GM23248 (cell line): ENCODE results near the gene FADS6. TPM values are rescaled to one million over a fixed set of nuclear protein-coding genes. Genes with fewer than 3 reads are reported as not detected.

Experiments
- DNase-seq: peaks from one replicate; pipeline ENCODE4 v3.0.0-alpha.2; 2015
- H2AFZ ChIP-seq: fragments of 200-600 bp; sonication (generic); 2 replicates; pipeline ENCODE4 v1.6.1; 2016; ENCODE audit warnings: antibody characterized with exemption
- H3F3A ChIP-seq: fragments of 200-600 bp; sonication (generic); 2 replicates; pipeline ENCODE4 v1.6.1; 2016; ENCODE audit warnings: mild to moderate bottlenecking, antibody characterized with exemption, mixed run types; ENCODE audit not compliant: insufficient read depth
- H3K27ac ChIP-seq: fragments of 200-600 bp; sonication (generic); 2 replicates; pipeline ENCODE4 v1.5.1; 2016; ENCODE audit warnings: mild to moderate bottlenecking
- H3K27me3 ChIP-seq: fragments of 200-600 bp; sonication (generic); replicated peaks from 2 replicates; pipeline ENCODE4 v1.6.1; 2016; ENCODE audit warnings: mild to moderate bottlenecking; ENCODE audit not compliant: insufficient read depth
- H3K36me3 ChIP-seq: fragments of 200-600 bp; sonication (generic); 2 replicates; pipeline ENCODE4 v1.6.1; 2016; ENCODE audit warnings: low read depth, mild to moderate bottlenecking
- H3K4me1 ChIP-seq: fragments of 200-600 bp; sonication (generic); 2 replicates; pipeline ENCODE4 v1.6.1; 2016; ENCODE audit warnings: mild to moderate bottlenecking; ENCODE audit not compliant: insufficient read depth
- H3K4me2 ChIP-seq: fragments of 200-600 bp; sonication (generic); one replicate; pipeline ENCODE4 v1.6.1; 2016; ENCODE audit warnings: mild to moderate bottlenecking; ENCODE audit not compliant: unreplicated experiment
- H3K4me3 ChIP-seq: fragments of 200-600 bp; sonication (generic); 2 replicates; pipeline ENCODE4 v1.5.1; 2016; ENCODE audit warnings: mild to moderate bottlenecking
- H3K79me2 ChIP-seq: fragments of 200-600 bp; sonication (generic); 2 replicates; pipeline ENCODE4 v1.6.1; 2016; ENCODE audit warnings: mild to moderate bottlenecking; ENCODE audit not compliant: insufficient read depth
- H3K9ac ChIP-seq: fragments of 200-600 bp; sonication (generic); 2 replicates; pipeline ENCODE4 v1.6.1; 2016; ENCODE audit warnings: mild to moderate bottlenecking
- H3K9me2 ChIP-seq: fragments of 200-600 bp; sonication (generic); 2 replicates; pipeline ENCODE4 v1.6.1; 2016; ENCODE audit warnings: mixed run types, mild to moderate bottlenecking, moderate library complexity; ENCODE audit not compliant: insufficient read depth
- H3K9me3 ChIP-seq: fragments of 200-600 bp; sonication (generic); one replicate; pipeline ENCODE4 v1.6.1; 2017; ENCODE audit warnings: low read depth
- H4K20me1 ChIP-seq: fragments of 200-600 bp; sonication (generic); 2 replicates; pipeline ENCODE4 v1.6.0; 2016; ENCODE audit not compliant: insufficient read depth
- EZH2 ChIP-seq: fragments of 200-600 bp; sonication (generic); IDR thresholded peaks from 2 replicates; pipeline ENCODE4 v1.6.1; 2018; ENCODE audit warnings: antibody characterized with exemption, mild to moderate bottlenecking; ENCODE audit not compliant: insufficient read depth, poor library complexity, severe bottlenecking
- EZH2phosphoT487 ChIP-seq: fragments of 200-600 bp; sonication (generic); IDR thresholded peaks from 2 replicates; pipeline ENCODE4 v1.6.1; 2018; ENCODE audit warnings: antibody characterized with exemption, moderate library complexity, mild to moderate bottlenecking, low read depth; ENCODE audit not compliant: insufficient read depth
- WGBS, 2 experiments: methylation state at CpG; one replicate each; pipeline ENCODE4 v1.1.6; 2015 to 2017; ENCODE audit warnings: low lambda C conversion rate in 2 of 2, low coverage in 1 of 2; ENCODE audit errors: missing lambda C conversion rate in 2 of 2; 5-methylcytosine and 5-hydroxymethylcytosine counted together
- in situ Hi-C: fragments of 300-500 bp; cut with MboI; formaldehyde crosslinking; loops from 2 replicates; pipeline ENCODE4 v1.15.0; 2020
- polyA plus RNA-seq: library from polyadenylated mRNA; unstranded; fragments of >200 nt; fragmentation: Nextera tagmentation; extraction: Ambion mirVana; gene quantifications from 2 replicates; pipeline ENCODE4 v1.2.1, GENCODE V29; 2016
- total RNA-seq: library from RNA; depleted of rRNA; stranded (reverse); fragments of >200 nt; shearing (Covaris generic); gene quantifications from 2 replicates; pipeline ENCODE4 v1.2.3, GENCODE V29; 2014; rRNA removed

FADS6 gene
- total and polyA plus RNA-seq, 2 experiments from 2014 or later, result not detected

GRCh38 chr17:74830861-74831260 is 62.6 kb downstream of the FADS6 start:
- TF ChIP-seq EZH2, result no peak
- TF ChIP-seq EZH2phosphoT487, result no peak
- no peak for DNase-seq
- Histone ChIP-seq H3K27ac (no peak overlapping the region), H4K20me1 (no peaks in the 10 kb centered on the region), H3K9me2 (no peaks in the 10 kb centered on the region), H3K9me3 (no peaks in the 10 kb centered on the region), H3K4me1 (peaks cover 9% of the 10 kb centered on the region), H3K36me3 (no peaks in the 10 kb centered on the region), H3K4me3 (no peak overlapping the region), H3F3A (no peaks in the 10 kb centered on the region), H3K4me2 (no peak overlapping the region), H3K9ac (no peak overlapping the region), H3K27me3 (no peaks in the 10 kb centered on the region), H3K79me2 (no peaks in the 10 kb centered on the region), H2AFZ (no peak overlapping the region)
- WGBS, 2 experiments, result 87 to 93% methylated on average over 18 to 19 of the region's 19 CpGs
- in situ Hi-C loops, result no loop called here

GRCh38 chr17:74827800-74828199 is 65.6 kb downstream of the FADS6 start:
- Histone ChIP-seq H3K27ac (no peak overlapping the region), H3K9me2 (no peaks in the 10 kb centered on the region), H3K9ac (no peak overlapping the region), H3F3A (no peaks in the 10 kb centered on the region), H3K36me3 (no peaks in the 10 kb centered on the region), H4K20me1 (no peaks in the 10 kb centered on the region), H3K4me3 (no peak overlapping the region), H3K9me3 (no peaks in the 10 kb centered on the region), H3K27me3 (no peaks in the 10 kb centered on the region), H2AFZ (no peak overlapping the region), H3K4me2 (no peak overlapping the region), H3K4me1 (no peaks in the 10 kb centered on the region), H3K79me2 (no peaks in the 10 kb centered on the region)
- in situ Hi-C loops, result no loop called here
- TF ChIP-seq EZH2phosphoT487 (no peak), EZH2 (no peak)
- WGBS, 2 experiments, result 96 to 98% methylated on average over 11 of the region's 11 CpGs
- no peak for DNase-seq

Other genes starting within 250 kb of the FADS6 start
- gene CD300LF, start 180.7 kb downstream of the FADS6 start, total RNA-seq, result not detected in 2 replicates
- gene CD300LF, start 180.7 kb downstream of the FADS6 start, polyA plus RNA-seq, result not detected in 2 replicates
- 0.11 TPM in 1 of 2 replicates, not detected in the other for gene RAB37, start 156.4 kb downstream of the FADS6 start, total RNA-seq
- gene RAB37, start 156.4 kb downstream of the FADS6 start, polyA plus RNA-seq, result not detected in 2 replicates
- 6.6 and 8.0 TPM in 2 replicates for gene NHERF1, start 145.0 kb downstream of the FADS6 start, total RNA-seq
- 9.1 and 9.4 TPM in 2 replicates for gene NHERF1, start 145.0 kb downstream of the FADS6 start, polyA plus RNA-seq
- 23.6 and 26.4 TPM in 2 replicates for gene NAT9, start 117.3 kb downstream of the FADS6 start, total RNA-seq
- gene NAT9, start 117.3 kb downstream of the FADS6 start, polyA plus RNA-seq, result 31.0 and 34.6 TPM in 2 replicates
- gene GRIN2C, start 33.7 kb downstream of the FADS6 start, total RNA-seq, result not detected in 2 replicates
- gene GRIN2C, start 33.7 kb downstream of the FADS6 start, polyA plus RNA-seq, result not detected in 2 replicates
- gene FDXR, start 20.6 kb downstream of the FADS6 start, total RNA-seq, result 19.0 and 21.2 TPM in 2 replicates
- gene FDXR, start 20.6 kb downstream of the FADS6 start, polyA plus RNA-seq, result 14.2 and 15.3 TPM in 2 replicates
- not detected in 2 replicates for gene USH1G, start 29.6 kb upstream of the FADS6 start, total RNA-seq
- not detected in 2 replicates for gene USH1G, start 29.6 kb upstream of the FADS6 start, polyA plus RNA-seq
- not detected in 2 replicates for gene OTOP2, start 30.6 kb upstream of the FADS6 start, total RNA-seq
- gene OTOP2, start 30.6 kb upstream of the FADS6 start, polyA plus RNA-seq, result not detected in 2 replicates
- gene OTOP3, start 42.3 kb upstream of the FADS6 start, total RNA-seq, result not detected in 2 replicates
- not detected in 2 replicates for gene OTOP3, start 42.3 kb upstream of the FADS6 start, polyA plus RNA-seq
- not detected in 2 replicates for gene HID1, start 79.1 kb upstream of the FADS6 start, total RNA-seq
- not detected in 2 replicates for gene HID1, start 79.1 kb upstream of the FADS6 start, polyA plus RNA-seq
- 23.9 and 31.4 TPM in 2 replicates for gene CDR2L, start 94.0 kb upstream of the FADS6 start, total RNA-seq
- 18.0 and 18.4 TPM in 2 replicates for gene CDR2L, start 94.0 kb upstream of the FADS6 start, polyA plus RNA-seq
- 35.6 and 52.4 TPM in 2 replicates for gene MRPL58, start 119.0 kb upstream of the FADS6 start, total RNA-seq
- gene MRPL58, start 119.0 kb upstream of the FADS6 start, polyA plus RNA-seq, result 41.5 TPM in 2 replicates
- 215 and 287 TPM in 2 replicates for gene ATP5PD, start 153.3 kb upstream of the FADS6 start, total RNA-seq
- 511 and 522 TPM in 2 replicates for gene ATP5PD, start 153.3 kb upstream of the FADS6 start, polyA plus RNA-seq
- 19.9 and 25.5 TPM in 2 replicates for gene KCTD2, start 153.6 kb upstream of the FADS6 start, total RNA-seq
- 6.5 and 7.7 TPM in 2 replicates for gene KCTD2, start 153.6 kb upstream of the FADS6 start, polyA plus RNA-seq
- gene SLC16A5, start 194.3 kb upstream of the FADS6 start, total RNA-seq, result 10.6 and 11.1 TPM in 2 replicates
- gene SLC16A5, start 194.3 kb upstream of the FADS6 start, polyA plus RNA-seq, result 4.8 and 5.4 TPM in 2 replicates
- 1.3 and 3.8 TPM in 2 replicates for gene ARMC7, start 216.3 kb upstream of the FADS6 start, total RNA-seq
- gene ARMC7, start 216.3 kb upstream of the FADS6 start, polyA plus RNA-seq, result 9.8 and 11.3 TPM in 2 replicates
- gene NT5C, start 238.1 kb upstream of the FADS6 start, total RNA-seq, result 51.5 and 60.8 TPM in 2 replicates
- 66.5 and 67.9 TPM in 2 replicates for gene NT5C, start 238.1 kb upstream of the FADS6 start, polyA plus RNA-seq